ENCODE data around the gene JHY. TPM values are rescaled to one million over a fixed set of nuclear protein-coding genes. Genes with fewer than 3 reads are reported as not detected.

Gene JHY
- total RNA-seq, 1 donor from 2014 or later, result 7.4 TPM

- peaks cover 31% of the 10 kb centered on the region for H3K4me1 Mint-ChIP-seq (ENCODE audit: low read depth)
Observed at GRCh38 chr11:122852074-122852795, 30.3 kb upstream of the JHY start.

GRCh38 chr11:122852796-122853160, 29.8 kb upstream of the JHY start:
- Mint-ChIP-seq H3K36me3 (ENCODE audit: low read depth) (no peaks in the 10 kb centered on the region), H3K4me3 (ENCODE audit: unreplicated experiment) (no peak overlapping the region), H3K9me3 (ENCODE audit: low read depth) (no peaks in the 10 kb centered on the region), H3K4me1 (ENCODE audit: low read depth) (peaks cover 31% of the 10 kb centered on the region), H3K27me3 (ENCODE audit: low read depth) (no peaks in the 10 kb centered on the region), H3K27ac (ENCODE audit: unreplicated experiment) (no peak overlapping the region)
- DNase-seq (ENCODE audit: low spot score), result no peak
- TF ChIP-seq CTCF (IDR thresholded peaks at IDR 0.05), result no peak

More at GRCh38 chr11:122852074-122852795, 30.3 kb upstream of the JHY start:
- no peak for DNase-seq (ENCODE audit: low spot score)
- Mint-ChIP-seq H3K27me3 (ENCODE audit: low read depth) (no peaks in the 10 kb centered on the region), H3K9me3 (ENCODE audit: low read depth) (no peaks in the 10 kb centered on the region), H3K4me3 (ENCODE audit: unreplicated experiment) (no peak overlapping the region), H3K36me3 (ENCODE audit: low read depth) (no peaks in the 10 kb centered on the region), H3K27ac (ENCODE audit: unreplicated experiment) (no peak overlapping the region)
- TF ChIP-seq CTCF (IDR thresholded peaks at IDR 0.05), result no peak

GRCh38 chr11:122853261-122853660, 29.3 kb upstream of the JHY start:
- no peak overlapping the region for H3K27ac Mint-ChIP-seq (ENCODE audit: unreplicated experiment)
- TF ChIP-seq CTCF (IDR thresholded peaks at IDR 0.05), result no peak
- no peaks in the 10 kb centered on the region for H3K9me3 Mint-ChIP-seq (ENCODE audit: low read depth)
- H3K27me3 Mint-ChIP-seq (ENCODE audit: low read depth), result no peaks in the 10 kb centered on the region
- DNase-seq (ENCODE audit: low spot score), result no peak
- no peak overlapping the region for H3K4me3 Mint-ChIP-seq (ENCODE audit: unreplicated experiment)
- no peaks in the 10 kb centered on the region for H3K36me3 Mint-ChIP-seq (ENCODE audit: low read depth)
- H3K4me1 Mint-ChIP-seq (ENCODE audit: low read depth), result peaks cover 31% of the 10 kb centered on the region

- no peaks in the 10 kb centered on the region for H3K27me3 Mint-ChIP-seq (ENCODE audit: low read depth)
- TF ChIP-seq CTCF (IDR thresholded peaks at IDR 0.05), result peak; percentile 96
- peak overlapping the region; percentile 19 for H3K4me3 Mint-ChIP-seq (ENCODE audit: unreplicated experiment)
- H3K9me3 Mint-ChIP-seq (ENCODE audit: low read depth), result no peaks in the 10 kb centered on the region
- H3K4me1 Mint-ChIP-seq (ENCODE audit: low read depth), result peaks cover 31% of the 10 kb centered on the region
- H3K36me3 Mint-ChIP-seq (ENCODE audit: low read depth), result no peaks in the 10 kb centered on the region
- peak overlapping the region; percentile 5 for H3K27ac Mint-ChIP-seq (ENCODE audit: unreplicated experiment)
- no peak for DNase-seq (ENCODE audit: low spot score)
Observed at GRCh38 chr11:122853971-122854446, 28.6 kb upstream of the JHY start.

GRCh38 chr11:122861631-122862030, 20.9 kb upstream of the JHY start:
- Mint-ChIP-seq H3K9me3 (ENCODE audit: low read depth) (no peaks in the 10 kb centered on the region), H3K4me1 (ENCODE audit: low read depth) (peaks cover 3% of the 10 kb centered on the region), H3K36me3 (ENCODE audit: low read depth) (no peaks in the 10 kb centered on the region), H3K27ac (ENCODE audit: unreplicated experiment) (no peak overlapping the region), H3K27me3 (ENCODE audit: low read depth) (peaks cover 12% of the 10 kb centered on the region), H3K4me3 (ENCODE audit: unreplicated experiment) (no peak overlapping the region)
- no peak for TF ChIP-seq CTCF (IDR thresholded peaks at IDR 0.05)
- no peak for DNase-seq (ENCODE audit: low spot score)

Measured in chondrocyte (in vitro differentiated cells).